HG03432 (cell line): ENCODE results near the gene MTCP1.
A peak's percentile ranks its signal among the peaks of the same experiment; 100 is the strongest.

ENCODE experiments used
- ATAC-seq: cut with Tn5 transposase; IDR thresholded peaks from one replicate; pipeline ENCODE4 v1.9.1; 2021; ENCODE audit warnings: mild to moderate bottlenecking, moderate library complexity; ENCODE audit not compliant: unreplicated experiment

The MTCP1 gene

DNA sequence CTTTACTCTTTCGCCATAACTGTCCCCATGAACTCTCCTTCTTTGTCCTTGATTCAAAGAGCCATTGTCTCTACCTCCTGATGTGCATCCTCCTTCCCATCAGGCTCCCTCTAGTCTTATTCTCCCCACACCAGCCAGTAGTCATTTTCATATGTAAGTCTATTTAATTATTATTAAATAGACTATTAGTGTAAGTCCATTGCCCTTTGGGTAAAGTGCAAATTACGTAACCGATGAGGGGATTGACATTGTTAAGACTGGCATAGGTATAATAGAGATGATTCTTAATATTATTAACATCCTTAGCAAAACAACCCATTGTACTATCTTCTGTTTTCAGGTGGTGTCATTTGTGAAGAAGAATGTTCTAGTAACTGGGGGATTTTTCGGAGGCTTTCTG, 16.7 kb downstream of the MTCP1 start:
- no peak for ATAC-seq

DNA sequence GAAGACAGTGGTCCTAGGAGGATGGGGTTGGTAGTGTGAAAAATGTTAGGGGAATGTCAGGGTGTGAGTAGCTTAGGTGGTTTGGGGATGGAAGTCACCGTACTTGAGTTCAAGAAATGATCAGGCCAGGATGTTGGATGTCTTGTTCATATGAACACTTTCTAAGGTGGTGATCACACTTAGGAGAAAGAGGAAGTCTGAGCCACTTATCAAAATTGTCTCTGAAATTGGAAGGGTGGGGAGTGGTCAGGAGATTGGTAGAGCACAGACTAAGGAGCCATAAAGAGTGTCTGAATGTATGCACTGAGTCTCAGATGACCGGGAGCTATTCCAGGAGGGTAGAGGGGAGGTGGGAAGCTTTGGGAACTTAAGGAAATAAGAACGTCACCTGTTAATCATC, 17.3 kb downstream of the MTCP1 start:
- no peak for ATAC-seq

DNA sequence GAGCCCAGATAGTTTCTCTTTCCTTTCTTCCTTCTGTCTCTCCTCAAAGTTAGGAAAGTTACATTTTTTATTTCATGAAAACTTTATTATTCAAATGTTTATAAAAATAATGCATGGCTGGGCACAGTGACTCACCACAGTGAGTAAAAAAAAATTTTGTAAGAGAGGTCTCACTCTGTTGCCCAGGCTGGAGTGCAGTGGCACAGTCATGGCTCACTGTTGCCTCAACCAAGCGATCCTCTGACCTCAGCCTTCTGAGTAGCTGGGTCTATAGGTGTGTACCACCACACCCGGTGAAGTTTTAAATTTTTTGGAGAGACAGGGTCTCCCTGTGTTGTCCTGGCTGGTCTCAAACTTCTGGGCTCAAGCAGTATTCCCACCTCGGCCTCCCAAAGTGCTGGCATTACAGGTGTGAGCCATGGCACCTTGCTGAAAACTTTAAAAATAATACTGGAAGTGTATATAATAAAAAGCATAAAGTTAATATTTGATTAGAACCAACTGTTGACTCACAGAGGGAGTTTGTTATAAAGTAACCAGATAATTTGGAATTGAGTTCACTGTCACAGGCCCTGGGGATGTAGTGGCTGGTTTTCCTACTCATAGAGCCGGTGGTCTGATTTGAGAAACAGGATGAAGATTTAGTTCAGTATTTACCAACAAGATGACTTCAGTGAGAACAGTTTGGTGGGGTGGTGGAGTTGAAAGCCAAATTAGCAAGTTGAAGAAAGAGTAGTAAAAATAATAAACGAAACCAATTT, 18.0 kb downstream of the MTCP1 start:
- ATAC-seq, result no peak

DNA sequence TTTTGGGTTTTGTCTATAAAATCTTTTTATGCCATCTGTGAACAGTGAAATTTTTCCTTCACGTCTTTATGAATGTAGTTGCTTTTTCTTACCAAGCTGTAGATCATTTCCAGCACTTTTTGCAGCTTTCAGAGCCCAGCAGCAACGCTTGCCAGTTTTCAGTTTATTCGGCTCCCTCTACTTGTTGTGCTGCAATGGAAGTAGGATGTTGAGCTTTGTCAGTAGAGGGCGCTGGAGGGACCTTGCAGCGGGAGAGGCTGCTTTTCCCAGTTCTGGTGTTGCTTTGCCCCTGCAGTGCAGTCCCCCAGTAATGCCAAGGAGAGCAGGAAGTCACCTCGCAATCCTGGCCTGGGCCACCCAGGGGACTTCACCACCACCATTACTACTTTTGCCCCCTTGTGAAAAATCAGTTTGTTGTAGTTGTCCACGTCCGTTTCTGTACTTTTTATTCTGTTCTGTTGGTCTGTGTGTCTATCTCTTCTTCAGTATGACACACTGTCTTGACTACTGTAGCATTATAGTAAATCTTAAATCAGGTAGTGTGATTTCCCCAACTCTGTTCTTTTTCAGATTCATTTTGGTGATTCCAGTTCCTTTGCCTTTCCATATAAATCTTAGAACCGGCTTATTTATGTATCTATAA, 21.8 kb downstream of the MTCP1 start:
- no peak for ATAC-seq

DNA sequence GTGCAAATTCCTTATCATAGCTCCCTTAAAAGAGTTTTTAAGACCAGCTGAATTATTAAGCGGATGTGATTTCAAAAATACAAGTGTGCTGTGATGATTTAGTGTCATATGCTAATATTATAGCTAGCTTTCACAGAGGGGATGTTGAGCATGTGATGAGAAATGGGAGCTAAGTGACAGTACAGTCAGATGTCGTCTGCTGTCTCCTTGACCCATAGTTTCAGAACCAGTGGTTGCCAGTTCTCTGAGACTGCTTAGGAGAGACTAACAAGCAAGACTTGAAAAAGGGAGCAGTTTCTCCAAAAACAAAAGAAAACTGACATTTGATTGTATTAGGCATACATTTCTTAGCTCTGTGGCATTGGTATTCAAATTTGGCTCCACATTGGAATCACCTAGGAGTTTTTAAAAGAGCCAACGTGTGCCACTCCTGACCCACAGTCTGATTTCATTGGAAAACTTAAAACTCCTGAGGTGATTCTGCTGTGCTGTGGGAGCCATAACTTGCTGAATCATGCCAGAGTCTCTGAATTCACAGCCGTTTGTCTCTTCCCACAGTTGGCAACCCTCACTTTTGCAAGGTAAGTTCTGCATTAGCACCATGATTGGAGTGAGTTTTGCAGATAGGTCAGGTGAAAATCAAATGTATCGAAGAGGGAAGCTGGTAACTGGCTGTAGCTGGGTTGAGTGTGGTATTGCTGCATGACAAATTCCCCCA, 24.0 kb downstream of the MTCP1 start:
- no peak for ATAC-seq

DNA sequence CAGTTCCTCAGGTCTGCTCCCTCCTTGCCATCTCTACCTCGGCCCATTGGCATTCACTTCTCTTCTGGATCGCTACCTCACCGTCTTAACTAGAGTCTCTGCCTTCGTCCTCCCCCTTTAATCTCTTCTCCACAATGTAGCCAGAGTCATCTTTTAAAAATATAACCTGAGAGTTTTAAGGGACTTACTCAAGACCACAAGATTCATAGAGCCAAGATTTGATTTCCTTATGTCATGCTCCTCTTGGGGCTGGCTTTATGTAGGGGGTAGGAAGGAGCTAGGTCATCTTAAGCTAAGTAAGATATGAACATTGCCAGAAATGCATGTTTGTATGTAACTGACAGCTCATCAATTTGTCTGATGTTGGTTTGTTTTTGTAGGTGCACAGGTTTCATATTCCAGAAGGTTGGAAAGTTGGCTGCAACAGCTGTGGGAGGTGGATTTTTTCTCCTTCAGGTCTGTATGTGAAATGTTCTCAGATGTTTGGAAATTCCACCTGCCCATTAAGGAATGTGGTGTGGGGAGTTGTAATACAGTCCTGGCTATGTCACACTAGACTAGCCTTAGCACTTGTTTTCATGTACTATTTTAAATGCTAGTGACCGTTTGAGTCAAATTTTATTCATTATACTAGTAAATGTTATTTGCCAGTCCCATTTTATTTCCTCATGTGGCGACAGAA, 24.7 kb downstream of the MTCP1 start:
- no peak for ATAC-seq

DNA sequence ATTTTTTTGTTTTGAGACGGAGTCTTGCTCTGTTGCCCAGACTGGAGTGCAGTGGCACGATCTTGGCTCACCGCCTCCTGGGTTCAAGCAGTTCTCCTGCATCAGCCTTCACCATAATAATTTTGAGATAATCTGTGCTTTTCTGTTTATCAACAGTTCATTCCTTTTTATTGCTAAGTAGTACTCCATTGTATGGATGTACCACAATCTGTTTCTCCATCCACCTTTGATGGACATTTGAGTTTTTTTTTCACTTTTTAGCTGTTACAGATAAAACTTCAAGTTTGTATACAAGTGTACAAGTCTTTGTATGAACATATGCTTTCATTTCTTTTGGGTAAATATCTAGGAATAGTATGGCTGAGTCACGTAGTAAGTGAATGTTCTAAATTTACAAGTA, 35.2 kb downstream of the MTCP1 start:
- ATAC-seq, result no peak

DNA sequence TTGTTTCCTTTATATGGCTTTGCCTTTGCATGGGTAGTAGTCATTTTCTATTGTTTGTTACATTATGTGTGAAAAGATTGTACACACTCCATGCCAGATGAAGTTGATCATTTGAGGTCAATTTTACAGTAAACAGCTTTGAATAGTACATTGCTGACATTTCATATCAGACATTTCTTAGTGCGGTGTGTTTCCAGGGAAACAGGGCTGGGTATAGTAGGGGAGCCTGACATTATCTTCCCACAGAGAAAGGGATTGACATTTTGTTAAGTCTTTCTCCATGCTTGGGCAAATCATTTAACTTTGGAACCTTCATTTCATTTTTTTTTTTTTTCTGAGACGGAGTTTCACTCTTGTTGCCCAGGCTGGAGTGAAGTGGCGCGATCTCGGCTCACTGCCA, 39.3 kb downstream of the MTCP1 start:
- no peak for ATAC-seq

DNA sequence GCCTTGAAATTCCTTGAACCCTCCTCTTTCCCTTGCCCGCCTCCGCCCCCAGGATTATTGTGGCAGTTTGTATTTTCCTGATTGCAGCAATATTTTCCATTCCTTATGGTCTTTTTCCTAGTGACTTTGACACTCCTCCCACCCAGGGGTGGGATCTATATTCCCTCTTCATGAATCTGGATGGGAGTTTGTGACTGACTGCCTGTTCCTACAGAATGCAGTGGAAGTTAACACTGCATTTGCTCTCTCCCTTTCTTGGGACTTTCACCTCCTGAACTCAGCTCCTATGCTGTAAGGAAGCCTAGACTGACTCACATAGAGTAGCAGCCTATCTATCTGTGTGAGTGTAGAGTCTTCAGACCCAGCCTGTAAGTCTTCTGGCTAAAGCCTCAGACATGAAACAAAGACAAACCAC, 42.1 kb downstream of the MTCP1 start:
- ATAC-seq, result no peak

DNA sequence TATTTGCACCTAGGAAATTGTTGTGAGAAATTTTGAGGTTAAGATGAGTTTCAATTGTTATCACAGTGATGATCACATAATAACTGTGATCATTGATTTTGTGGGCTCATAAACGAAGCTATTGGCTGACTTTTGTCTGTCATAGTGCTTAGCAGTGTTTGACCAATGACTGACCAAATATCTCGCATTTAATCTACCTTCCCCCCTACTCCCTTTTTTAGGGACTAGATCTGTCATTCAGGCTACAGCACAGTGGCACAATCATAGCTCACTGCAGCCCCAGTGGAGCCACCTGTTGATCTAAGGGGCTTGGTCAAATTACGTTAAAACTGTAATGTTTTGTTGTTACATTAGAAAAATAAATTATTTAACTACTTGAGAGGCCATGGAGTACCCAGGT, 42.8 kb downstream of the MTCP1 start:
- no peak for ATAC-seq

DNA sequence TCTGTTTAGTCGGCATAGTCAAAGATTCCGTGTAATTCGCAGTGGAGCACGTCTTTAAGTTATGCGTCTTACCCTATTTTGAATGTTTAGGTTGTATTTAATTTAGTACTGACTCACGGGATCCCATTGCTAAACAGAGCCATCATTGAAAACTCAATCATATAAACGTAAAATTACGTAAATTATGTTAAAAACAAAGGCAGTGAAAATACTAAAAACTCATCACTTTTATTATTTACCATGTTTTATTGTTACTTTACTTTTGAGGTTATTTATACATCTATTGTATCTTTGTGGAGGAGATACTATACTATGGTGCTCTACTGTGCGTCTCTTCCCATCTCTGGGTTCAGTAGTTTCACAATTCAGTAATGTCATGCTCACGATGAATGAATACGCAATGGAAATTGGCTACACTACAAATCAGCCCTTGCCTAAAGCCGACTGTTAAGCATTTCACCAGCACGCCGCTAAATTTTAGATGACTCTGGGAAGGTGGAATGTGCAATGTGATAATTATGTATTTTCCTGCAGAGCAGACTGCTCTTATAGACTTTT, 43.3 kb downstream of the MTCP1 start:
- no peak for ATAC-seq

DNA sequence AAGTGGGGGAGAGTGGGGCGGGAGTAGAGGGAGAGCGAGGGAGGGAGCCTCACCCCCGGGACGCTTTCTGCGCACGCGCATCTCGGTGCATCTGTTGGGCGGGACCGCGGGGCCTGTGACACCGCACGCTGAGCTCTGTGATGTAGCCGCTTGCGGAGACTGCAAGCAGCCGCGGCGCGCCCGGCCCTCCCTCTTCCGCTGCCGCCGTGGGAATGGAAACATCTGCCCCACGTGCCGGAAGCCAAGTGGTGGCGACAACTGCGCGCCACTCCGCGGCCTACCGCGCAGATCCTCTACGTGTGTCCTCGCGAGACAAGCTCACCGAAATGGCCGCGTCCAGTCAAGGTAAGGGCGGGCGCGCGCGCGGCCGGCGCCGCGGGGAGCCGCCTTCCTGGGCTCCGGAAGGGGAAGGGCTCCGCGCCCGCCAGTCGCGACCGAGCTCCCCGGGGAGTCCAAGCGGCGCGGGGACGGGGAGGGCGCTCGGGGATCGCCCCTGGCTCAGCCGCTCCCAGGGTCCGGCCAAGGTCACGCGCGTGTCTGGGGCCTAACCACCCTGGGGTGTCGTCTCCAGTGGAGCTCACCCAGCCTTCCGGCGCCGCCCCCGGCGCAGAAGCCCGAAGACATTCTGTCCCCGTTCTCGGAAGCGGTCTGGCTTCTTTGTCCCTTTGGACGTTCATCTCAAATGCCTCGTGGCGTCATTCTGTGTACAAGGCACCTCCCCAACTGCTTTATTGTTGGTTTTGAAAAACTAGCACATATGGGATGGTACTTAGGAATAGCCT, 44.0 kb downstream of the MTCP1 start, which contains the start of gene FUNDC2:
Gene FUNDC2, plus strand, starts transcription at position 118 of the 782 bp plus-strand sequence. Its CDS starts 95 bp downstream, at position 213.
- peak; percentile 93 for ATAC-seq

DNA sequence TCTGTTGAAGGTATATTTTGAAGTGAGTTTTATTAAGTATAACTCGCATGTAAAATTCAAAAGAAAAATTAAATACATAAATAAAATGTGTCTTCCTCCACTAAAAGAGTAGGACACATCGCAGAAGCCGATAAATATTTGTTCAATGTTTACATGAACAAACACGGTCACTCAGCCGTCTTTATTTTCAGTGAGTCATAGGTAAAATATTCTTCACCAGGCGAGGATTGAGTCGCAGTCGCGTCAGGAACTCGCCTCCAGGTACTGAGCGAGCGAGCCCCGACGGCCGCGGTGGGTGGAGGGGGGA, 44.6 kb downstream of the MTCP1 start:
- no peak for ATAC-seq

DNA sequence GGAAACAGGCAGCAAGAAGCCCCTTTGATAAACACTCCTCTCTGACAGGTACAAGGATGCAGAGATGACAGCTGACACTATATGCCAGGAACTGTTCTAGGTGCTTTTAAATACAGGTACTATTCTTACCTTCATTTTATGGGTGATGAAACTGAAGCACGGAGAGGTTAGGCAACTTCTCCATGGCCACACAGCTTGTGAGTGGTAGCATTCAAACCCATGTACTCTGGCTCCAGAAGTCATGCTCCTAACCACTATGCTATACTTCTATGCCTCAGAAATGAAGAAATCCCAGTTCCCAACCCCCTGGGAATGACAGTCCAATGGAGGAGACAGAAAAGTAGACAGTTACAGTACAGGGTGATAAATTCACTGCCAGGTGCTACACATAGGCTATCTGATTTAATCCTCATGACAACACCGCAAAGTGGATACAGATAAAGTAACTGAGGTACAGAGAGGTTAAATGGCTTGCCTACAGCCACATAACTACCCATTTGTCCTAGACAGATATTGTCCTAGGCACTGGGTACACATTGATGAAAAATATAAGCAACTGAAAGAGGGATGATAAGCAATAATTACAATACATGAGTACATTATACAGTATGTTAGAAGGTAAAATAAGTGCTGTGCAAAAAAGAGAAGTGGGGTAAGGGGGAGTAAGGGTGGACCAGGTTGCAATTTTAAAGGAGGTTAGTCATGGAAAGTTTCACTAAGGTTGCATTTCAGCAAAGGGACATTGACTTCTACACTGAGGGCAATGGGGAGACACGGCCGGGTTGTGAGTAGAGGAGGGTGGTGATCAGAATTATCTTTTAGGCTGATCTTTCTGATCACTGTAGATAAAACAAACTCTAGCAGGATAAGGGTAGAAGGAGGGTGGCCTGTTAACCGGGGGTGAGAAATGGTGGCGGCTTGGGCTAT, 46.8 kb downstream of the MTCP1 start:
- no peak for ATAC-seq

DNA sequence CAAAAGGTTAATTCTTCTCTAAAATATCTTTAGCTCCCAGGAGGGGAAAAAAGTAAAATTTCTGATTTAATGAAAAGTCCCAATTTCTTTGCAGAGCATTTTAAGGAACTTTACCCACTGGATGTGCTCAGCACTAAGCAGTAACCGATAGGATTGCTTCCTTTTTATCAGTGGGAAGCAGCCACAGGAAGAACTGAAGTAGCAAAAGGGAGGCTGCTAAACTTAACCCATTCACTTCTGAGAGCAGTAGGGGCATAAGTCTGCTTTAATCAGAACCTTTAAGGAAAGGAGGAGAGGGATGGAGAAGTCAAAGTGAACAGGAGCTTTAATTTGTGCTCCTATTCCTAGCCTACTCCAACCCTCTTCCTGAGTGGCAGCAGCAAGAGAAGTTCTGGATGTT, 48.4 kb downstream of the MTCP1 start, which contains the start of gene F8:
Gene F8, minus strand, starts transcription at position 139 of the 400 bp plus-strand sequence. CDS start 171 bp downstream, outside the sequence.
- ATAC-seq, result no peak

DNA sequence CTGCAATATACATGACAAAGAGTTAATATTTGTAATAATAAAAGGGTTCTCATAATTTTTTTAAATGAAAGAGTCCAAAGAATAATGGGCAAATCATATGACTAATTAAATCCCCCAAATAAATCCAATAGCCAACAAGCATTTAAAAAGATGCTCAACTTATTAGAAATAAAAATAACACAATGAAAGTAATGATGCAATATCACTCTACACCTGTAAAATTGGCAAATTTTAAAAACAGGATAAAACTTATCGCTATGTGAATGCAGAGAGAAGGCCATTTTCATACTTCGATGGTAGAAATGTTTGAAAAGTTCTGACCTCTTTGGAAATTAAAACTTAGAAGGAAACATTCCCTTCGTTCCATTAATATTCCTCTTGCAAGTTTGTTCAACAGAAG, 50.3 kb downstream of the MTCP1 start:
- no peak for ATAC-seq
